Epithelial cell of esophagus (primary cell): ENCODE measurements around the gene MAP1LC3B2.
A peak's percentile ranks its signal among the peaks of the same experiment; 100 is the strongest.

Source experiments
- DNase-seq: peaks from one replicate; pipeline ENCODE4 v3.0.0; 2010; ENCODE audit warnings: low read depth
- H3K4me3 ChIP-seq: 2 replicates; pipeline ENCODE4 v1.5.1; 2011; ENCODE audit warnings: mild to moderate bottlenecking, low read length, control low read depth
- TF ChIP-seq, protein P1 (sequence below): IDR thresholded peaks from 2 replicates; pipeline ENCODE4 v1.5.1; 2011; ENCODE audit warnings: low read depth, mild to moderate bottlenecking, low read length, control low read depth, inconsistent platforms; ENCODE audit not compliant: insufficient read depth; ENCODE audit errors: missing control alignments

The MAP1LC3B2 gene

GRCh38 chr12:116529686-116530085 lies 29.5 kb upstream of the MAP1LC3B2 start:
- no peak overlapping the region for H3K4me3 ChIP-seq
- TF ChIP-seq, protein P1, sequence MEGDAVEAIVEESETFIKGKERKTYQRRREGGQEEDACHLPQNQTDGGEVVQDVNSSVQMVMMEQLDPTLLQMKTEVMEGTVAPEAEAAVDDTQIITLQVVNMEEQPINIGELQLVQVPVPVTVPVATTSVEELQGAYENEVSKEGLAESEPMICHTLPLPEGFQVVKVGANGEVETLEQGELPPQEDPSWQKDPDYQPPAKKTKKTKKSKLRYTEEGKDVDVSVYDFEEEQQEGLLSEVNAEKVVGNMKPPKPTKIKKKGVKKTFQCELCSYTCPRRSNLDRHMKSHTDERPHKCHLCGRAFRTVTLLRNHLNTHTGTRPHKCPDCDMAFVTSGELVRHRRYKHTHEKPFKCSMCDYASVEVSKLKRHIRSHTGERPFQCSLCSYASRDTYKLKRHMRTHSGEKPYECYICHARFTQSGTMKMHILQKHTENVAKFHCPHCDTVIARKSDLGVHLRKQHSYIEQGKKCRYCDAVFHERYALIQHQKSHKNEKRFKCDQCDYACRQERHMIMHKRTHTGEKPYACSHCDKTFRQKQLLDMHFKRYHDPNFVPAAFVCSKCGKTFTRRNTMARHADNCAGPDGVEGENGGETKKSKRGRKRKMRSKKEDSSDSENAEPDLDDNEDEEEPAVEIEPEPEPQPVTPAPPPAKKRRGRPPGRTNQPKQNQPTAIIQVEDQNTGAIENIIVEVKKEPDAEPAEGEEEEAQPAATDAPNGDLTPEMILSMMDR: no peak
- DNase-seq: no peak

DNA sequence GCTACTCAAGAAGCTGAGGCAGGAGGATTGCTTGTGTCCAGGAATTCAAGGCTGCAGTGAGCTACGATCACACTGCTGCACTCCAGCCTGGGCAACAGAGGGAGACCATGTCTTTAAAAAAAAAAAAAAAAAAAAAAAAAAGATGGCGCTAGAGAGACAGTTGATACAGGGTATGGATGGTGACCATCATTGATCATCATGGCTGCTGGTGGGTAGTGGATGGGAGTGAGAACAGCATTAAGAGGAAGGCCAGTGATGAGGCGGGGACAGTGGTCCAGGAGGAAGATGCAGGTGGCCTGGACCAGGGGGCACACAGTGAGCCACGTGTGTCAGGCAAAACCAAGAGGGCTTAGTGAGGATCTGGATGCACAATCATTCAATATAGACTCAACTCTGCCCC lies 26.8 kb upstream of the MAP1LC3B2 start:
- H3K4me3 ChIP-seq: no peak overlapping the region
- TF ChIP-seq, protein P1: no peak
- DNase-seq: no peak

DNA sequence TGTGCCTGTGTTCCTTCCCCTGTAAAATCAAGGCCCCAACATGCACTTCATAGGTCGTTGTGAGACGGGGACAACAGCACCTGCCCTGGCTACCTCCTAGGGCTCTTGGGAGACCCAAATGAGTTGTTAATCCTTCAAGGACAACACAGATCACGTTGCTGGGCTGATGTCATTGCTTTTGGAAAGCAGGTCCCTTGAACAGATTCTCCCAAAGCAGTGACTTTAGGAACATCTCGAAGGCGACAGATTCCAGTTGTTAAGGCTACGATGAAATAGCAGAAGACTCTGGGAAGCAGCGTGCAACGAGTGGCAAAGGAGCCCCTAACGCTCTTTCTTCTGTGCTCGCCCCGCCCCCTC lies 26.2 kb upstream of the MAP1LC3B2 start:
- TF ChIP-seq, protein P1: no peak
- peak overlapping the region; percentile 58 for H3K4me3 ChIP-seq

GRCh38 chr12:116533343-116534251 lies 25.6 kb upstream of the MAP1LC3B2 start:
- DNase-seq: peak; percentile 57
- TF ChIP-seq, protein P1: no peak
- H3K4me3 ChIP-seq: peak overlapping the region; percentile 58

More for the DNA sequence above, 26.2 kb upstream of the MAP1LC3B2 start:
- DNase-seq: no peak

GRCh38 chr12:116534311-116535121 lies 24.7 kb upstream of the MAP1LC3B2 start:
- H3K4me3 ChIP-seq: peak overlapping the region; percentile 58
- TF ChIP-seq, protein P1: no peak
- DNase-seq: peak; percentile 51

DNA sequence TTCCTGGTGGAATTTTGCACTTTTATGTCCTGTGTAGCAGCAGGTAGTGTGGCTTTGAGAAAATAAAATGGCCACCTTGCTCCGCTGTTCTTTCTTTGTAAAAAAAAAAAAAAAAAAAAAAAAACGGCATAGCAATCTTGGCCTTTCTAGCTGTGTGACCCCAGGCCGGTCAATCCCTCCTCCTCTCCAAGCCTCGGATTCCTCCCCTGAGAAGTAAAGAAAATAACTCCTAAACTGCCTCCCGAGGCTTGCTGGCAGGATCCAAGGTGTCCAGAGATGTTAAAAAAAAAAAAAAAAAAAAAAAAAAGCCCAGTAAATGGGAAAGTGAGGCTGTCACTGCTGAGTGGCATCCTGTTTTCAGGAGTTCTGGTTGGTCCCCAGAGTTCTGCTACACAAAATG lies 23.9 kb upstream of the MAP1LC3B2 start:
- no peak for DNase-seq
- TF ChIP-seq, protein P1: no peak
- no peak overlapping the region for H3K4me3 ChIP-seq
